RWPE2 (cell line): ENCODE measurements around the gene OR9A2.

ENCODE experiments used
- ATAC-seq: fragments of 200-7000 bp; cut with Tn5 transposase; 3 replicates; pipeline ENCODE4 v1.9.1; 2021; ENCODE audit warnings: low read depth
- DNase-seq: peaks from one replicate; pipeline ENCODE4 v3.0.0-alpha.2; 2020; ENCODE audit warnings: low spot score
- H3K27ac ChIP-seq: fragments of 450-650 bp; 2 replicates; pipeline ENCODE4 v1.5.1; 2017; ENCODE audit warnings: mild to moderate bottlenecking; ENCODE audit not compliant: poor library complexity, severe bottlenecking
- H3K27me3 ChIP-seq: fragments of 250-450 bp; sonication (Bioruptor Pico); 2 replicates; pipeline ENCODE4 v1.5.1; 2021; ENCODE audit warnings: mild to moderate bottlenecking, moderate library complexity; ENCODE audit not compliant: insufficient read depth, poor library complexity, severe bottlenecking
- H3K36me3 ChIP-seq: fragments of 250-450 bp; sonication (Bioruptor Pico); 2 replicates; pipeline ENCODE4 v1.5.1; 2020; ENCODE audit warnings: low read depth, mild to moderate bottlenecking, moderate library complexity
- H3K4me1 ChIP-seq: fragments of 250-450 bp; sonication (Bioruptor Pico); 2 replicates; pipeline ENCODE4 v1.5.1; 2021; ENCODE audit warnings: mild to moderate bottlenecking, moderate library complexity; ENCODE audit not compliant: insufficient read depth, poor library complexity, severe bottlenecking
- H3K4me3 ChIP-seq: fragments of 250-450 bp; sonication (Bioruptor Pico); 2 replicates; pipeline ENCODE4 v1.5.1; 2021; ENCODE audit warnings: mild to moderate bottlenecking, moderate library complexity; ENCODE audit not compliant: severe bottlenecking
- H3K9me3 ChIP-seq: fragments of 250-450 bp; sonication (Bioruptor Pico); 2 replicates; pipeline ENCODE4 v1.5.1; 2021; ENCODE audit warnings: mild to moderate bottlenecking, moderate library complexity; ENCODE audit not compliant: severe bottlenecking
- CTCF ChIP-seq: fragments of 450-650 bp; IDR thresholded peaks from one replicate; pipeline ENCODE4 v1.5.1; 2017; ENCODE audit warnings: mild to moderate bottlenecking, moderate library complexity; ENCODE audit not compliant: poor library complexity, severe bottlenecking

OR9A2 gene

GRCh38 chr7:143068446-143068845, 41.5 kb upstream of the OR9A2 start:
- DNase-seq (no peak), ATAC-seq (no peak)
- TF ChIP-seq CTCF: no peak

GRCh38 chr7:143063741-143064140, 36.8 kb upstream of the OR9A2 start:
- no peak overlapping the region for H3K4me3 ChIP-seq
- no peaks in the 10 kb centered on the region for H3K9me3 ChIP-seq
- H3K4me1 ChIP-seq: no peaks in the 10 kb centered on the region
- TF ChIP-seq CTCF: no peak
- no peak for DNase-seq
- no peak overlapping the region for H3K27ac ChIP-seq
- no peaks in the 10 kb centered on the region for H3K27me3 ChIP-seq
- no peak for ATAC-seq
- H3K36me3 ChIP-seq: no peaks in the 10 kb centered on the region

More at GRCh38 chr7:143068446-143068845, 41.5 kb upstream of the OR9A2 start:
- Histone ChIP-seq H3K27ac (no peak overlapping the region), H3K36me3 (no peaks in the 10 kb centered on the region), H3K9me3 (no peaks in the 10 kb centered on the region), H3K4me3 (no peak overlapping the region), H3K27me3 (no peaks in the 10 kb centered on the region), H3K4me1 (no peaks in the 10 kb centered on the region)

GRCh38 chr7:143055754-143056153, 28.8 kb upstream of the OR9A2 start:
- no peak for TF ChIP-seq CTCF
- no peak for ATAC-seq
- H3K27me3 ChIP-seq: no peaks in the 10 kb centered on the region

GRCh38 chr7:143054621-143055020, 27.7 kb upstream of the OR9A2 start:
- H3K27ac ChIP-seq: no peak overlapping the region
- no peaks in the 10 kb centered on the region for H3K27me3 ChIP-seq
- DNase-seq: no peak
- H3K9me3 ChIP-seq: no peaks in the 10 kb centered on the region
- H3K36me3 ChIP-seq: no peaks in the 10 kb centered on the region
- no peaks in the 10 kb centered on the region for H3K4me1 ChIP-seq
- no peak for ATAC-seq
- no peak overlapping the region for H3K4me3 ChIP-seq
- TF ChIP-seq CTCF: no peak

More at GRCh38 chr7:143055754-143056153, 28.8 kb upstream of the OR9A2 start:
- Histone ChIP-seq H3K9me3 (no peaks in the 10 kb centered on the region), H3K27ac (no peak overlapping the region), H3K4me3 (no peak overlapping the region), H3K36me3 (no peaks in the 10 kb centered on the region), H3K4me1 (no peaks in the 10 kb centered on the region)
- no peak for DNase-seq

- H3K27ac ChIP-seq: no peak within 1 kb of the TSS
- H3K27me3 ChIP-seq: no peaks in the 10 kb centered on the region
- no peaks in the 10 kb centered on the region for H3K36me3 ChIP-seq
- no peaks in the 10 kb centered on the region for H3K4me1 ChIP-seq
- no peak for TF ChIP-seq CTCF
- no peak for DNase-seq
- no peak within 1 kb of the TSS for H3K4me3 ChIP-seq
- no peaks in the 10 kb centered on the region for H3K9me3 ChIP-seq
- no peak for ATAC-seq
These were observed 25.1 kb upstream of the OR9A2 start, which contains the start of gene OR6V1 for GRCh38 chr7:143052041-143052440. Gene OR6V1 (plus strand): TSS chr7:143052341. CDS start chr7:143052341, 0 bp downstream.
